ENCODE data around the gene MAN1C1. TPM values are rescaled to one million over a fixed set of nuclear protein-coding genes. Genes with fewer than 3 reads are reported as not detected.

The MAN1C1 gene
- polyA plus RNA-seq, 1 donor from 2014 or later, result 1.3 TPM

DNA sequence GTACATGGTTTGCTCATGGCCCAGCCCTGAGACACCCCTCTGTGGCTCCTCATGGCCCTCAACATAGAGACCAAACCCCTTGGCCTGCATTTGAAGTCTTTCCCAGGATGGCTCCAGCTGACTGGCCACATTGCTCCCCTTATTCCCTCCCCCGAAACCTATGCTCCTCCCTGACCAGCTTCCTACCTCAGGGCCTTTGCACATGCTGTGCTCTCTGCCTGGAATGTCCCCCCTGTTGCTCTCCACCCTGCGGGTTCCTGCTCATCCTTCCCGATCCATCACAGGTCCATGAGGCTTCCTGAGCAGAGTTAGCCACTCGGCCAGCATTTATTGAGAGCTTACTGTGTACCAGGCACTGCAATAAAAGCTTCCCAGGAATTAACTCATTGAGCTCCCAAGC, 112.5 kb downstream of the MAN1C1 start:
- Histone ChIP-seq H3K9me2 (ENCODE audit: insufficient read depth, low read length) (no peaks in the 10 kb centered on the region), H3K9me3 (ENCODE audit: low read length) (no peaks in the 10 kb centered on the region), H3K27ac (ENCODE audit: low read length) (no peak overlapping the region), H3K36me3 (ENCODE audit: insufficient read depth, low read length) (no peaks in the 10 kb centered on the region), H3K4me3 (ENCODE audit: low read length) (no peak overlapping the region), H3K4me2 (ENCODE audit: low read length) (no peak overlapping the region), H3K9ac (ENCODE audit: low read length) (no peak overlapping the region), H3K27me3 (ENCODE audit: insufficient read depth, low read depth, low read length) (no peaks in the 10 kb centered on the region), H3F3A (ENCODE audit: insufficient read depth, low read length, poor library complexity, severe bottlenecking) (no peaks in the 10 kb centered on the region), H3K79me2 (replicated peaks; ENCODE audit: insufficient read depth, low read length) (no peaks in the 10 kb centered on the region), H4K20me1 (ENCODE audit: insufficient read depth) (no peaks in the 10 kb centered on the region), H2AFZ (ENCODE audit: low read depth, low read length) (no peak overlapping the region)
- TF ChIP-seq RAD21 (conservative IDR thresholded peaks at IDR 0.05) (no peak), MXI1 (conservative IDR thresholded peaks at IDR 0.05; ENCODE audit: poor library complexity, severe bottlenecking) (no peak), SMC3 (conservative IDR thresholded peaks at IDR 0.05; ENCODE audit: poor library complexity) (no peak), EZH2 (IDR thresholded peaks at IDR 0.05; ENCODE audit: borderline replicate concordance, insufficient read depth, low read length, poor library complexity, severe bottlenecking) (no peak), TAF1 (IDR thresholded peaks at IDR 0.05; ENCODE audit: low read depth) (no peak), EP300 (conservative IDR thresholded peaks at IDR 0.05; ENCODE audit: poor library complexity, severe bottlenecking) (no peak), POLR2AphosphoS5 (IDR thresholded peaks at IDR 0.05) (no peak)
- TF ChIP-seq, protein P1, sequence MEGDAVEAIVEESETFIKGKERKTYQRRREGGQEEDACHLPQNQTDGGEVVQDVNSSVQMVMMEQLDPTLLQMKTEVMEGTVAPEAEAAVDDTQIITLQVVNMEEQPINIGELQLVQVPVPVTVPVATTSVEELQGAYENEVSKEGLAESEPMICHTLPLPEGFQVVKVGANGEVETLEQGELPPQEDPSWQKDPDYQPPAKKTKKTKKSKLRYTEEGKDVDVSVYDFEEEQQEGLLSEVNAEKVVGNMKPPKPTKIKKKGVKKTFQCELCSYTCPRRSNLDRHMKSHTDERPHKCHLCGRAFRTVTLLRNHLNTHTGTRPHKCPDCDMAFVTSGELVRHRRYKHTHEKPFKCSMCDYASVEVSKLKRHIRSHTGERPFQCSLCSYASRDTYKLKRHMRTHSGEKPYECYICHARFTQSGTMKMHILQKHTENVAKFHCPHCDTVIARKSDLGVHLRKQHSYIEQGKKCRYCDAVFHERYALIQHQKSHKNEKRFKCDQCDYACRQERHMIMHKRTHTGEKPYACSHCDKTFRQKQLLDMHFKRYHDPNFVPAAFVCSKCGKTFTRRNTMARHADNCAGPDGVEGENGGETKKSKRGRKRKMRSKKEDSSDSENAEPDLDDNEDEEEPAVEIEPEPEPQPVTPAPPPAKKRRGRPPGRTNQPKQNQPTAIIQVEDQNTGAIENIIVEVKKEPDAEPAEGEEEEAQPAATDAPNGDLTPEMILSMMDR (IDR thresholded peaks at IDR 0.05; ENCODE audit: poor library complexity, severe bottlenecking), result no peak
- TF ChIP-seq, protein P2, sequence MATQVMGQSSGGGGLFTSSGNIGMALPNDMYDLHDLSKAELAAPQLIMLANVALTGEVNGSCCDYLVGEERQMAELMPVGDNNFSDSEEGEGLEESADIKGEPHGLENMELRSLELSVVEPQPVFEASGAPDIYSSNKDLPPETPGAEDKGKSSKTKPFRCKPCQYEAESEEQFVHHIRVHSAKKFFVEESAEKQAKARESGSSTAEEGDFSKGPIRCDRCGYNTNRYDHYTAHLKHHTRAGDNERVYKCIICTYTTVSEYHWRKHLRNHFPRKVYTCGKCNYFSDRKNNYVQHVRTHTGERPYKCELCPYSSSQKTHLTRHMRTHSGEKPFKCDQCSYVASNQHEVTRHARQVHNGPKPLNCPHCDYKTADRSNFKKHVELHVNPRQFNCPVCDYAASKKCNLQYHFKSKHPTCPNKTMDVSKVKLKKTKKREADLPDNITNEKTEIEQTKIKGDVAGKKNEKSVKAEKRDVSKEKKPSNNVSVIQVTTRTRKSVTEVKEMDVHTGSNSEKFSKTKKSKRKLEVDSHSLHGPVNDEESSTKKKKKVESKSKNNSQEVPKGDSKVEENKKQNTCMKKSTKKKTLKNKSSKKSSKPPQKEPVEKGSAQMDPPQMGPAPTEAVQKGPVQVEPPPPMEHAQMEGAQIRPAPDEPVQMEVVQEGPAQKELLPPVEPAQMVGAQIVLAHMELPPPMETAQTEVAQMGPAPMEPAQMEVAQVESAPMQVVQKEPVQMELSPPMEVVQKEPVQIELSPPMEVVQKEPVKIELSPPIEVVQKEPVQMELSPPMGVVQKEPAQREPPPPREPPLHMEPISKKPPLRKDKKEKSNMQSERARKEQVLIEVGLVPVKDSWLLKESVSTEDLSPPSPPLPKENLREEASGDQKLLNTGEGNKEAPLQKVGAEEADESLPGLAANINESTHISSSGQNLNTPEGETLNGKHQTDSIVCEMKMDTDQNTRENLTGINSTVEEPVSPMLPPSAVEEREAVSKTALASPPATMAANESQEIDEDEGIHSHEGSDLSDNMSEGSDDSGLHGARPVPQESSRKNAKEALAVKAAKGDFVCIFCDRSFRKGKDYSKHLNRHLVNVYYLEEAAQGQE (IDR thresholded peaks at IDR 0.05; ENCODE audit: borderline replicate concordance), result no peak

DNA sequence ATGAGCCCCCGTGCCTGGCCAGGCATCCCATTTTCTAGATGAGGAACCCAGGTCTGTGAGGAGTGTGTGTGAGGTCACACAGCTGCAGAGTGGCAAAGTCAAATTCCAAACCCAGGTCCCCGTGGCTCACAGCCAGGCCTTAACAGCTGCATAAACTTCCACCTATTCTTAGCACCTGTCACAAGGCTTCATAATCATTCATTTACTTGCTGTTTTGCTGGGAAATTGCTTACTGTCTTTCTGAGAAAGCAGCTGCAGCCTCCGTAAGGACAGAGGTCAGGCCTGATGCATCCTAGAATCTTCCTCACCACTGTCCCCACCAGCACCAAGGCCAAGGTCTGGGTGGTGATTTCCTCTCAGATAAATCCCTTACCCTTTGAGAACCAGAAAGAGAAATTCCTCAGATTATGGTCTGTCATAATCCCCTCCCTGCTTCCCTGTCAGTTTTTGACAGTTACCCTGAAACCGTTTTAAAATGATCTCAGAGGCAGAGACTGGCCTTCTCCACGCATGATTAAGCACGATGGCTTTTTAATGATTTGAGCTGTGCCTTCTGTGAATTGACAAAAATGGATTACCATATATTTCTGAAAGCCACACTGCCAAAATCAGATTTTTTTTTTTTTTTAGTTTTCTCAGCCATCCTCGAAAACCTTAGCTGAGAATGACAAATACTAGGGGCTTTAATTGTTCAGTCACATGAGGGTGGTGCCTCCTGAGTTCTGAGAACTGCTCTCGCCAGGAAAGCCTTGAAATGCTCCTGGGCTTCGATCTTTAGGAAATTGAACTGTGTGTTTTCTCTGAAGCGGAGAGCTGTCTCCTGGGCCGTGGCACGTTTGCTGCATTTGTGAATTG, 113.4 kb downstream of the MAN1C1 start:
- Histone ChIP-seq H3F3A (ENCODE audit: insufficient read depth, low read length, poor library complexity, severe bottlenecking) (no peaks in the 10 kb centered on the region), H3K27ac (ENCODE audit: low read length) (peak overlapping the region; percentile 61)

More for the DNA sequence above, 113.4 kb downstream of the MAN1C1 start:
- peak overlapping the region; percentile 7 for H3K4me2 ChIP-seq (ENCODE audit: low read length)
- H3K9me2 ChIP-seq (ENCODE audit: insufficient read depth, low read length), result no peaks in the 10 kb centered on the region
- H3K4me3 ChIP-seq (ENCODE audit: low read length), result peak overlapping the region; percentile 8
- H4K20me1 ChIP-seq (ENCODE audit: insufficient read depth), result no peaks in the 10 kb centered on the region
- H2AFZ ChIP-seq (ENCODE audit: low read depth, low read length), result peak overlapping the region; percentile 3
- H3K79me2 ChIP-seq (replicated peaks; ENCODE audit: insufficient read depth, low read length), result no peaks in the 10 kb centered on the region
- H3K27me3 ChIP-seq (ENCODE audit: insufficient read depth, low read depth, low read length), result no peaks in the 10 kb centered on the region
- no peaks in the 10 kb centered on the region for H3K36me3 ChIP-seq (ENCODE audit: insufficient read depth, low read length)
- H3K9me3 ChIP-seq (ENCODE audit: low read length), result no peaks in the 10 kb centered on the region
- TF ChIP-seq, protein P1 (IDR thresholded peaks at IDR 0.05; ENCODE audit: poor library complexity, severe bottlenecking), result no peak
- TF ChIP-seq EP300 (conservative IDR thresholded peaks at IDR 0.05; ENCODE audit: poor library complexity, severe bottlenecking), result peak; percentile 29
- no peak for TF ChIP-seq SMC3 (conservative IDR thresholded peaks at IDR 0.05; ENCODE audit: poor library complexity)
- peak overlapping the region; percentile 40 for H3K9ac ChIP-seq (ENCODE audit: low read length)
